H1 (cell line): Measurements from ENCODE around the gene COPS7A.

Experiments used
- CREB1 ChIP-seq: IDR thresholded peaks from 2 replicates; pipeline ENCODE4 v1.6.1; 2012; ENCODE audit warnings: inconsistent platforms
- EP300 ChIP-seq, 2 experiments: IDR thresholded peaks; 1 replicate in 1 of 2; 2 replicates in 1 of 2; pipeline ENCODE4 v1.6.1; 2011 to 2012; ENCODE audit warnings: low read depth in 2 of 2, low read length in 2 of 2, mild to moderate bottlenecking in 2 of 2, borderline replicate concordance in 1 of 2, inconsistent platforms in 1 of 2, moderate library complexity in 1 of 2
- EZH2 ChIP-seq: fragments of 200-600 bp; sonication (generic); IDR thresholded peaks from 2 replicates; pipeline ENCODE4 v1.7.1; 2012; ENCODE audit warnings: low read depth, mild to moderate bottlenecking, moderate library complexity, low read length, inconsistent platforms; ENCODE audit not compliant: severe bottlenecking
- POLR2A ChIP-seq, 2 experiments: IDR thresholded peaks; 1 replicate in 1 of 2; 2 replicates in 1 of 2; pipeline ENCODE4 v1.6.1; 2011; ENCODE audit warnings: low read depth in 2 of 2, low read length in 2 of 2, mild to moderate bottlenecking in 2 of 2; ENCODE audit errors: control extremely low read depth in 1 of 2
- RAD21 ChIP-seq, 2 experiments: IDR thresholded peaks in 1 of 2; conservative IDR thresholded peaks in 1 of 2; 2 replicates each; pipeline ENCODE4 v1.6.1; 2011; ENCODE audit warnings: low read depth in 2 of 2, low read length in 2 of 2, improper control_type of control experiment in 1 of 2, inconsistent platforms in 1 of 2, mild to moderate bottlenecking in 1 of 2, moderate library complexity in 1 of 2
- RFX5 ChIP-seq: IDR thresholded peaks from 2 replicates; pipeline ENCODE4 v1.6.1; 2011; ENCODE audit warnings: low read depth, low read length, improper control_type of control experiment, borderline replicate concordance
- RNF2 ChIP-seq: fragments of 200-900, 300-1000 bp; sonication (generic); IDR thresholded peaks from 2 replicates; pipeline ENCODE4 v1.7.1; 2016; ENCODE audit warnings: borderline replicate concordance, low read depth, mild to moderate bottlenecking, antibody characterized with exemption, low read length; ENCODE audit not compliant: poor library complexity, severe bottlenecking; ENCODE audit errors: missing control alignments
- SRF ChIP-seq: IDR thresholded peaks from 2 replicates; pipeline ENCODE4 v1.6.1; 2011; ENCODE audit warnings: mild to moderate bottlenecking, low read depth, low read length, moderate library complexity
- TF ChIP-seq, protein P1 (sequence below), 3 experiments: IDR thresholded peaks; 1 replicate in 2 of 3; 2 replicates in 1 of 3; pipeline versions ENCODE4 v1.5.1 to v1.6.1; 2011; ENCODE audit warnings: low read length in 3 of 3, mild to moderate bottlenecking in 3 of 3, inconsistent platforms in 2 of 3, low read depth in 1 of 3, moderate library complexity in 1 of 3; ENCODE audit not compliant: insufficient read depth in 1 of 3; ENCODE audit errors: control extremely low read depth in 1 of 3
- TF ChIP-seq, protein P2 (sequence below): IDR thresholded peaks from 2 replicates; pipeline ENCODE4 v1.6.1; 2012; ENCODE audit warnings: inconsistent platforms

DNA sequence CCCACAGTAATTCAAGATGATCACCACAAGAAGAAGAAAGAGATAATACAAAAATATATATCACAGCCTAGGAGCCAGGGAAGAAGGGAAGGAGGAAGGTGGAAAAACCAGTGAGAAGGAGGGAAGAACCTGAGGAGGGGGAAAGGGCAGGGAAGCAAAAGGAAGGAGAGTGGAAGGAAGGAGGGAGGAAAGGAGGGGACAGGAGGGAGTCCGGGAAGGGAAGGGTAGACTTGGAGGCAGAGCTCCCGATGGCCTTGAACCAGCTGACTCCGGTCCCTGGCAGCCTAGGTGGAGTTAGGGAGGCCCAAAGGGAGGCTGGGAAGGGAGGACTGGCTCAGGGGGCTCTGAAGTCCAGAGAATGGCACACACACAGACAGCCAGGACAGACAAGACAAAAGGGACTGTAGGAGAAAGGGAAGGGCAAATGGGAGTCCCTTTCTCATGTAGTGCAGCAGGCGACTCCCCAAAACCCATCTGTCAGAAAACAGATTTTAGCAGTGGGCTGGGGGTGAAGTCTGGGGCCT, 30.0 kb upstream of the COPS7A start:
- TF ChIP-seq, protein P1, sequence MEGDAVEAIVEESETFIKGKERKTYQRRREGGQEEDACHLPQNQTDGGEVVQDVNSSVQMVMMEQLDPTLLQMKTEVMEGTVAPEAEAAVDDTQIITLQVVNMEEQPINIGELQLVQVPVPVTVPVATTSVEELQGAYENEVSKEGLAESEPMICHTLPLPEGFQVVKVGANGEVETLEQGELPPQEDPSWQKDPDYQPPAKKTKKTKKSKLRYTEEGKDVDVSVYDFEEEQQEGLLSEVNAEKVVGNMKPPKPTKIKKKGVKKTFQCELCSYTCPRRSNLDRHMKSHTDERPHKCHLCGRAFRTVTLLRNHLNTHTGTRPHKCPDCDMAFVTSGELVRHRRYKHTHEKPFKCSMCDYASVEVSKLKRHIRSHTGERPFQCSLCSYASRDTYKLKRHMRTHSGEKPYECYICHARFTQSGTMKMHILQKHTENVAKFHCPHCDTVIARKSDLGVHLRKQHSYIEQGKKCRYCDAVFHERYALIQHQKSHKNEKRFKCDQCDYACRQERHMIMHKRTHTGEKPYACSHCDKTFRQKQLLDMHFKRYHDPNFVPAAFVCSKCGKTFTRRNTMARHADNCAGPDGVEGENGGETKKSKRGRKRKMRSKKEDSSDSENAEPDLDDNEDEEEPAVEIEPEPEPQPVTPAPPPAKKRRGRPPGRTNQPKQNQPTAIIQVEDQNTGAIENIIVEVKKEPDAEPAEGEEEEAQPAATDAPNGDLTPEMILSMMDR (IDR thresholded peaks at IDR 0.05; ENCODE audit: control extremely low read depth in 1 of 3, insufficient read depth in 1 of 3, low read depth in 1 of 3, low read length in 3 of 3), result no peak
- TF ChIP-seq EP300 (IDR thresholded peaks at IDR 0.05; ENCODE audit: borderline replicate concordance in 1 of 2, low read depth in 2 of 2, low read length in 2 of 2) (no peak), RFX5 (no peak), POLR2A (IDR thresholded peaks at IDR 0.05; ENCODE audit: control extremely low read depth in 1 of 2, low read depth in 2 of 2, low read length in 2 of 2) (no peak), RNF2 (no peak), SRF (no peak), EZH2 (no peak), RAD21 (IDR thresholded peaks at IDR 0.05 in 1 of 2, conservative IDR thresholded peaks at IDR 0.05 in 1 of 2; ENCODE audit: low read depth in 2 of 2, low read length in 2 of 2) (no peak), CREB1 (no peak)
- TF ChIP-seq, protein P2, sequence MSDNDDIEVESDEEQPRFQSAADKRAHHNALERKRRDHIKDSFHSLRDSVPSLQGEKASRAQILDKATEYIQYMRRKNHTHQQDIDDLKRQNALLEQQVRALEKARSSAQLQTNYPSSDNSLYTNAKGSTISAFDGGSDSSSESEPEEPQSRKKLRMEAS, result no peak
